BJ (cell line): ENCODE data around the gene SUPT3H. TPM values are rescaled to one million over a fixed set of nuclear protein-coding genes. Genes with fewer than 3 reads are reported as not detected.

Source experiments
- CTCF ChIA-PET: fragments of 350-600 bp; formaldehyde crosslinking; extraction: SDS; loops from one replicate; lab custom pipeline; 2021; ENCODE audit warnings: antibody characterized with exemption, inconsistent platforms; lab: Yijun Ruan, JAX
- POLR2A ChIA-PET: fragments of 300-600 bp; sonication (Branson Sonifier 250); formaldehyde crosslinking; extraction: SDS; loops from one replicate; lab custom pipeline; 2021; ENCODE audit warnings: antibody characterized with exemption; lab: Charles Lee
- DNase-seq: peaks from one replicate; pipeline ENCODE4 v3.0.0-alpha.2; 2011; ENCODE audit warnings: low read depth
- H3K27me3 ChIP-seq: 2 replicates; pipeline ENCODE4 v1.6.0; 2011; ENCODE audit warnings: low read length; ENCODE audit not compliant: control insufficient read depth, insufficient read depth
- H3K36me3 ChIP-seq: 2 replicates; pipeline ENCODE4 v1.5.1; 2011; ENCODE audit warnings: low read length; ENCODE audit not compliant: control insufficient read depth, insufficient read depth
- H3K4me3 ChIP-seq: 2 replicates; pipeline ENCODE4 v1.5.1; 2011; ENCODE audit warnings: low read depth, mild to moderate bottlenecking, control low read depth, low read length
- polyA plus RNA-seq: library from polyadenylated mRNA; depleted of rRNA; stranded (reverse); fragments of >200 nt; gene quantifications from 2 replicates; pipeline ENCODE4 v1.2.3, GENCODE V29; 2011
- TF ChIP-seq, protein P1 (sequence below): IDR thresholded peaks from 2 replicates; pipeline ENCODE4 v1.5.1; 2011; ENCODE audit warnings: low read depth, mild to moderate bottlenecking, control low read depth, inconsistent platforms, low read length, moderate library complexity; ENCODE audit not compliant: insufficient read depth

Gene SUPT3H
- polyA plus RNA-seq, 1 experiment: 7.8 TPM

- CTCF ChIA-PET: no interaction called here
- POLR2A ChIA-PET: no interaction called here
- Histone ChIP-seq H3K4me3 (no peak overlapping the region), H3K27me3 (no peaks in the 10 kb centered on the region), H3K36me3 (no peaks in the 10 kb centered on the region)
- no peak for DNase-seq
- TF ChIP-seq, protein P1, sequence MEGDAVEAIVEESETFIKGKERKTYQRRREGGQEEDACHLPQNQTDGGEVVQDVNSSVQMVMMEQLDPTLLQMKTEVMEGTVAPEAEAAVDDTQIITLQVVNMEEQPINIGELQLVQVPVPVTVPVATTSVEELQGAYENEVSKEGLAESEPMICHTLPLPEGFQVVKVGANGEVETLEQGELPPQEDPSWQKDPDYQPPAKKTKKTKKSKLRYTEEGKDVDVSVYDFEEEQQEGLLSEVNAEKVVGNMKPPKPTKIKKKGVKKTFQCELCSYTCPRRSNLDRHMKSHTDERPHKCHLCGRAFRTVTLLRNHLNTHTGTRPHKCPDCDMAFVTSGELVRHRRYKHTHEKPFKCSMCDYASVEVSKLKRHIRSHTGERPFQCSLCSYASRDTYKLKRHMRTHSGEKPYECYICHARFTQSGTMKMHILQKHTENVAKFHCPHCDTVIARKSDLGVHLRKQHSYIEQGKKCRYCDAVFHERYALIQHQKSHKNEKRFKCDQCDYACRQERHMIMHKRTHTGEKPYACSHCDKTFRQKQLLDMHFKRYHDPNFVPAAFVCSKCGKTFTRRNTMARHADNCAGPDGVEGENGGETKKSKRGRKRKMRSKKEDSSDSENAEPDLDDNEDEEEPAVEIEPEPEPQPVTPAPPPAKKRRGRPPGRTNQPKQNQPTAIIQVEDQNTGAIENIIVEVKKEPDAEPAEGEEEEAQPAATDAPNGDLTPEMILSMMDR: no peak
Observed at GRCh38 chr6:45092135-45092534, 285.6 kb downstream of the SUPT3H start.

DNA sequence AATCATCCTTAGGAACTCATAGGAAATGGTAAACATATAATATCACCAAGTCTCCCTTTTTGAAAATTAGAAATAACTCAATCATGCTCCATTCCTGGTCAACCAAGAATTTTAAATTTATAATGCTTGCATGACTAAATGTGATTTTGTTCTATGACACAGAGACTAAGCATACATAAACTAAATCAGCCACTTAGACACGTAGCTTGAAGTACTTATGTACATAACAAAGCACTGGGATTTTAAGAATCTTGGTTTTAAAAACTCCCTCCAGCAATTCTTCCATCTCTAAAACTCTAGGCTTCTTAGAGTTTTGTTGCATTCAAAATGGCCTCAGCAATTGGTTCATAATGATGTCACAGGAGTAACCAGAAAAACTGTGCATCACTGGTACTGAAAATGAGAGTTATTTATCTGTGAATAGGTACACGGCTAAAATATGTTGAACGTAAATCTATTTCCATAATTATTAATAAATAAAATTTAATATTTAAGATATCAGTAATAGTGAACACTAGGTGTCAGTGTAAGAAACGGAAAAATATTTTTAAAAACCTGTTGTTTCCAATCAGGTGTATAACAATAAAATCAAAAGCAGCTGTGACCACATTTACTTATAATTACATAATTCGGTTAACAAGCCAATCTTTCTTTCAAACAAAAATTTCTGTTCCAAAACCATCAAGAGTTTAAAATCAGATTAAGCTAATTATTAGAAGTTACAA lies 291.2 kb downstream of the SUPT3H start:
- no peaks in the 10 kb centered on the region for H3K27me3 ChIP-seq
- TF ChIP-seq, protein P1: no peak
- no peak overlapping the region for H3K4me3 ChIP-seq
- CTCF ChIA-PET: interaction anchor here (1.3 kb wide), 2 partner anchors 10 to 628 kb away, joined by 3 to 4 read pairs; no protein-coding TSS in a partner anchor
- DNase-seq: no peak
- POLR2A ChIA-PET: no interaction called here
- H3K36me3 ChIP-seq: no peaks in the 10 kb centered on the region

DNA sequence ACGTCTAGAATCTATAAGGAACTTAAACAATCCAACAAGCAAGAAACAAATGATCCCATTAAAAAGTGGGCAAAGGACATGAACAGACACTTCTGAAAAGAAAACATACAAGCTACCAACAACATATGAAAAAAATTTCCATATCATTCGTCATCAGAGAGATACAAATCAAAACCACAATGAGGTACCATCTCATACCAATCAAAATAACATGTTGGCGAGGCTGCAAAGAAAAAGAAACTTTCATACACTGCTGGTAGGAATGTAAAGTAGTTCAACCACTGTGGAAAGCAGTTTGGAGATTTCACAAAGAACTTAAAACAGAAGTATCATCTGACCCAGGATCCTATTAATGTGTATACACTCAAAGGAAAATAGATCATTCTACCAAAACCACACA lies 293.5 kb downstream of the SUPT3H start:
- DNase-seq: no peak
- POLR2A ChIA-PET: no interaction called here

GRCh38 chr6:45082091-45082490 lies 295.6 kb downstream of the SUPT3H start:
- CTCF ChIA-PET: no interaction called here
- Histone ChIP-seq H3K4me3 (no peak overlapping the region), H3K36me3 (no peaks in the 10 kb centered on the region), H3K27me3 (no peaks in the 10 kb centered on the region)
- no peak for DNase-seq
- POLR2A ChIA-PET: no interaction called here
- TF ChIP-seq, protein P1: no peak

More for the DNA sequence above, 293.5 kb downstream of the SUPT3H start:
- Histone ChIP-seq H3K36me3 (no peaks in the 10 kb centered on the region), H3K27me3 (no peaks in the 10 kb centered on the region), H3K4me3 (no peak overlapping the region)
- TF ChIP-seq, protein P1: no peak
- CTCF ChIA-PET: no interaction called here

DNA sequence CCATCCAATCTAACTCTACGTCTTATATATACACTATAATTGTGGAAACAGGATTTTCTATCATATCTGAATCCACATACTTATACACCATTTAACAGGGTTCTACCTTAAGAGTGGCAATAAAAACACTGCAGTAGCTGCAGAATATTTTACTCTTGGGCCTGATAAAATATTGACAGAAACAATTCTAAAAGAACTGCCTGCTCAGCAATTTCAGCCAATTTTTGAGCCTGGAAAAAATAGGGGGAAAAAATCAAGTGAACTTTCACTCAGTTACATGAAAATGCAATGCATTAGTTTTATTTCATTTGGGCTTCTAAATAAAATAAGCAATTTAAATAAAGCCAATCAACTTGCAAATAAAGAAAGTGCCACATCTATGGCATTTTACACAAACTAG lies 296.1 kb downstream of the SUPT3H start:
- TF ChIP-seq, protein P1: no peak
- H3K27me3 ChIP-seq: no peaks in the 10 kb centered on the region
- H3K4me3 ChIP-seq: no peak overlapping the region
- ChIA-PET CTCF (no interaction called here), POLR2A (no interaction called here)
- H3K36me3 ChIP-seq: no peaks in the 10 kb centered on the region
- no peak for DNase-seq
